Tibial nerve (tissue), 4 donors: ENCODE results near the gene ADAD2.

Experiments
- CTCF ChIP-seq, 5 experiments: fragments of 200-600 bp in 3 of 5; fragments of 450-650 bp in 2 of 5; sonication (generic) in 3 of 5; IDR thresholded peaks; one replicate each; pipeline ENCODE4 v1.5.1; 2016 to 2019; ENCODE audit warnings: antibody characterized with exemption in 5 of 5, mild to moderate bottlenecking in 3 of 5, moderate library complexity in 2 of 5
- EP300 ChIP-seq, 2 donors: sonication (generic); formaldehyde crosslinking; IDR thresholded peaks; one replicate each; pipeline ENCODE4 v1.6.1; 2017; ENCODE audit warnings: antibody characterized with exemption in 2 of 2, mild to moderate bottlenecking in 1 of 2
- POLR2A ChIP-seq, 2 donors: fragments of 450-650 bp; IDR thresholded peaks; one replicate each; pipeline ENCODE4 v1.6.1; 2017; ENCODE audit warnings: antibody characterized with exemption in 2 of 2, mild to moderate bottlenecking in 2 of 2, moderate library complexity in 2 of 2

DNA sequence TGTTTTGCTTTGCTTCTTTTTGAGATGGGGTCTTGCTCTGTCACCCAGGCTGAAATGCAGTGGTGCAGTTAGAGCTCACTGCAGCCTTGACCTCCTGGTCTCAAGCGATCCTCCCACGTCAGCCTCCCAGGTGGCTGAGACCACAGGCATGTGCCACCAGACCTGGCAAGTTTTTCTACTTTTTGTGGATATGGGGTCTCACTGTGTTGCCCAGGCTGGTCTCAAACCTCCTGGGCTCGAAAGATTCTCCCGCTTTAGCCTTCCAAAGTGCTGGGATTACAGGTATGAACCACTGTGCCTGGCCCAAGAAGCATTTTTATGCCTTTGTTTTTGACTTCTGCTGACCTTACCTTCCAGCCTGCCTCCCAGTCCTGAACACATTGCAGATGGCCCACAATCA is 35.7 kb upstream of the ADAD2 start:
- TF ChIP-seq CTCF (IDR thresholded peaks at IDR 0.05) = no peak
- TF ChIP-seq POLR2A (IDR thresholded peaks at IDR 0.05) = no peak
- no peak for TF ChIP-seq EP300 (IDR thresholded peaks at IDR 0.05)
